Astrocyte (in vitro differentiated cells and primary cell): Measurements from ENCODE around the gene PLXNA3. TPM values are rescaled to one million over a fixed set of nuclear protein-coding genes. Genes with fewer than 3 reads are reported as not detected.
A peak's percentile ranks its signal among the peaks of the same experiment; 100 is the strongest.

Experiments used
- DNase-seq: peaks from one replicate; pipeline ENCODE4 v3.0.0-alpha.2; 2010; ENCODE audit warnings: low read depth
- FAIRE-seq: peaks from 2 replicates; lab custom pipeline; 2011; peaks lifted over from hg19 to GRCh38; lab: Jason Lieb, UNC
- H2AFZ ChIP-seq: 2 replicates; pipeline ENCODE4 v1.6.0; 2012; ENCODE audit warnings: low read depth, low read length, inconsistent platforms
- H3K27ac ChIP-seq: 2 replicates; pipeline ENCODE4 v1.5.1; 2011; ENCODE audit warnings: low read depth, low read length, inconsistent platforms
- H3K27me3 ChIP-seq: 2 replicates; pipeline ENCODE4 v1.6.0; 2011; ENCODE audit warnings: low read length, inconsistent platforms; ENCODE audit not compliant: insufficient read depth
- H3K36me3 ChIP-seq: 2 replicates; pipeline ENCODE4 v1.5.1; 2011; ENCODE audit warnings: low read length, inconsistent platforms; ENCODE audit not compliant: insufficient read depth
- H3K4me1 ChIP-seq: 2 replicates; pipeline ENCODE4 v1.5.1; 2011; ENCODE audit warnings: low read length, inconsistent platforms; ENCODE audit not compliant: insufficient read depth
- H3K4me2 ChIP-seq: 2 replicates; pipeline ENCODE4 v1.6.0; 2012; ENCODE audit warnings: low read length, inconsistent platforms
- H3K4me3 ChIP-seq: 2 replicates; pipeline ENCODE4 v1.5.1; 2011; ENCODE audit warnings: low read depth, mild to moderate bottlenecking, low read length, inconsistent platforms; ENCODE audit not compliant: insufficient read depth
- H3K79me2 ChIP-seq: 2 replicates; pipeline ENCODE4 v1.6.0; 2012; ENCODE audit warnings: mild to moderate bottlenecking, low read length, inconsistent platforms; ENCODE audit not compliant: insufficient read depth
- H3K9ac ChIP-seq: 2 replicates; pipeline ENCODE4 v1.6.0; 2012; ENCODE audit warnings: mild to moderate bottlenecking, low read length, inconsistent platforms
- H3K9me3 ChIP-seq: 2 replicates; pipeline ENCODE4 v1.5.1; 2012; ENCODE audit warnings: low read depth, mild to moderate bottlenecking, low read length, inconsistent platforms; ENCODE audit not compliant: insufficient read depth
- H4K20me1 ChIP-seq: 2 replicates; pipeline ENCODE4 v1.6.0; 2012; ENCODE audit warnings: low read length, inconsistent platforms; ENCODE audit not compliant: insufficient read depth
- H3K27ac Mint-ChIP-seq: one replicate; pipeline ENCODE4 v1.8.0; 2021; ENCODE audit warnings: mild to moderate bottlenecking, mixed read lengths; ENCODE audit not compliant: unreplicated experiment
- H3K27me3 Mint-ChIP-seq: one replicate; pipeline ENCODE4 v1.8.0; 2021; ENCODE audit warnings: low read depth, mixed read lengths; ENCODE audit not compliant: unreplicated experiment
- H3K36me3 Mint-ChIP-seq: one replicate; pipeline ENCODE4 v1.8.0; 2021; ENCODE audit warnings: low read depth, mixed read lengths; ENCODE audit not compliant: unreplicated experiment
- H3K4me1 Mint-ChIP-seq: one replicate; pipeline ENCODE4 v1.8.0; 2021; ENCODE audit warnings: low read depth, mixed read lengths; ENCODE audit not compliant: unreplicated experiment
- H3K4me3 Mint-ChIP-seq: one replicate; pipeline ENCODE4 v1.8.0; 2021; ENCODE audit warnings: mild to moderate bottlenecking, moderate library complexity, mixed read lengths; ENCODE audit not compliant: unreplicated experiment
- H3K9me3 Mint-ChIP-seq: one replicate; pipeline ENCODE4 v1.8.0; 2021; ENCODE audit warnings: mild to moderate bottlenecking, mixed read lengths; ENCODE audit not compliant: unreplicated experiment
- EZH2 ChIP-seq: IDR thresholded peaks from 2 replicates; pipeline ENCODE4 v1.6.1; 2012; ENCODE audit warnings: mild to moderate bottlenecking, low read length, inconsistent platforms; ENCODE audit not compliant: insufficient read depth
- total RNA-seq: library from RNA; stranded (reverse); gene quantifications from 2 replicates; pipeline ENCODE4 v1.2.1, GENCODE V29; 2021
- TF ChIP-seq, protein P1 (sequence below): IDR thresholded peaks from 2 replicates; pipeline ENCODE4 v1.5.1; 2011; ENCODE audit warnings: low read depth, mild to moderate bottlenecking, inconsistent platforms, low read length, moderate library complexity; ENCODE audit not compliant: insufficient read depth

The PLXNA3 gene
- total RNA-seq, 1 donor from 2014 or later, result 117 TPM

DNA sequence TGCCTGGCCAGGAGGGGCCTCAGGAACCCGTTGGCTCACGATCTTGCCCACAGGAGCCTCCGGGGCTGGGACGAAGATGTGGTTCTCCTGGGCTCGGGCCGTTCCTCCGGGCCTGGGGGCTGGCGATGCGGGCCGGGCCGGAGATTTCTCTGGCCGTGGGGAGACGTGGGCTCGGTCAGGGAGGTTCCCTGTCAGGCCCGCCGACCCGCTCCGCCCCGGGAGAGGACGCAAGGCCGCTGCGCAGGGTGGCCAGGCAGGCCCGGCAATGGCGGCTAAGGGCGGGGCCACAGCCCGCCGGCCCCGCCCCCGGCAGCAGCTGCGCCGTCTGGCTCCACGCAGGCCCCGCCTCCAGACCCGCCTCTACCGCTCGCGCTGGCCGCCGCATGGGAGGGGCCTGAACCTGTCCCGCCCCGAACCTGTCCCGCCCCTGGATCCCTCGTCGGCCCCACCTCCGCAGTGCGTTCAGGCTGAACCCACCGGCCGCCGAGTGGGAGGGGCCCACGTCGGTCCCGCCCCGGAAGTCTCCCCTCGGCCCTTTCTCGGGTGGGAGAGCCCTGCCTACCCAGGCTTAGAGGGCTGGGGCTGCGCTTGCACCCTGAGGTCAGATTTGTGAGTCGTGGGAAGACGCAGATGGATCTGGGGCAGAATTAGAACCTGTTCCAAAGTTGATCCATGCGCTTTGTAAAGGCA, 58.0 kb downstream of the PLXNA3 start, which contains the start of gene FAM3A:
FAM3A (minus strand) TSS at position 267 of the 690 bp plus-strand sequence. CDS start 460 bp downstream, outside the sequence.
- H3K27ac ChIP-seq, result peak within 1 kb of the TSS; percentile 76
- H3K9ac ChIP-seq, result peak within 1 kb of the TSS; percentile 87
- H3K4me1 ChIP-seq, result peaks cover 10% of the 10 kb centered on the region
- peaks cover 7% of the 10 kb centered on the region for H3K79me2 ChIP-seq
- H3K4me1 Mint-ChIP-seq, result peaks cover 5% of the 10 kb centered on the region
- peak within 1 kb of the TSS; percentile 95 for H3K4me2 ChIP-seq
- no peaks in the 10 kb centered on the region for H3K27me3 ChIP-seq
- H4K20me1 ChIP-seq, result no peaks in the 10 kb centered on the region
- no peaks in the 10 kb centered on the region for H3K27me3 Mint-ChIP-seq
- peak within 1 kb of the TSS; percentile 67 for H3K4me3 ChIP-seq
- FAIRE-seq (peak; percentile 82), DNase-seq (peak; percentile 60)
- no peaks in the 10 kb centered on the region for H3K36me3 ChIP-seq
- no peaks in the 10 kb centered on the region for H3K9me3 ChIP-seq
- H3K9me3 Mint-ChIP-seq, result no peaks in the 10 kb centered on the region
- peak within 1 kb of the TSS; percentile 87 for H3K27ac Mint-ChIP-seq
- peak within 1 kb of the TSS; percentile 86 for H2AFZ ChIP-seq
- H3K4me3 Mint-ChIP-seq, result peak within 1 kb of the TSS; percentile 84
- no peak for TF ChIP-seq EZH2
- TF ChIP-seq, protein P1, sequence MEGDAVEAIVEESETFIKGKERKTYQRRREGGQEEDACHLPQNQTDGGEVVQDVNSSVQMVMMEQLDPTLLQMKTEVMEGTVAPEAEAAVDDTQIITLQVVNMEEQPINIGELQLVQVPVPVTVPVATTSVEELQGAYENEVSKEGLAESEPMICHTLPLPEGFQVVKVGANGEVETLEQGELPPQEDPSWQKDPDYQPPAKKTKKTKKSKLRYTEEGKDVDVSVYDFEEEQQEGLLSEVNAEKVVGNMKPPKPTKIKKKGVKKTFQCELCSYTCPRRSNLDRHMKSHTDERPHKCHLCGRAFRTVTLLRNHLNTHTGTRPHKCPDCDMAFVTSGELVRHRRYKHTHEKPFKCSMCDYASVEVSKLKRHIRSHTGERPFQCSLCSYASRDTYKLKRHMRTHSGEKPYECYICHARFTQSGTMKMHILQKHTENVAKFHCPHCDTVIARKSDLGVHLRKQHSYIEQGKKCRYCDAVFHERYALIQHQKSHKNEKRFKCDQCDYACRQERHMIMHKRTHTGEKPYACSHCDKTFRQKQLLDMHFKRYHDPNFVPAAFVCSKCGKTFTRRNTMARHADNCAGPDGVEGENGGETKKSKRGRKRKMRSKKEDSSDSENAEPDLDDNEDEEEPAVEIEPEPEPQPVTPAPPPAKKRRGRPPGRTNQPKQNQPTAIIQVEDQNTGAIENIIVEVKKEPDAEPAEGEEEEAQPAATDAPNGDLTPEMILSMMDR, result no peak
- peaks cover 2% of the 10 kb centered on the region for H3K36me3 Mint-ChIP-seq

DNA sequence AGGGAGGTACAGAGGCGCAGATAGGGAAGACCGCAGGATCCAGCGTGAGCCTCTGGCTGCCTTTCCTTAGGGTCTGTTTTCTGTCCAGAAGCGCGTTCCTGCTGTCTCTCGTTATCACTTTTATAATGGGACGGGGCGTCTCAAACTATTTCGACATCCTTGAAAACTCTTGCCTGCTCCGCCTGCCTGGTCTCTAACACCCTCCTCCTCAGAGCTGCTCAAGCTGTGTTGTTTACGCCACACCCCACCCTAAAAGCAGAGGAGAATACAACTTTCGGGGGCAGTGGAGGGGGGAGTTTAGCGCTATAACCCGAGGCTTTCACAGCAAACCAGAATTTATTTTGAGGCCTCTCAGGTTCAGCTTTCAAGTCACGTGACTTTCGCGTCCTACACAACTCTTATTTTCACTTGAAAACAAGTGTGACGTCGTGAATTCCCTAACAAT, 58.6 kb downstream of the PLXNA3 start:
- DNase-seq (peak; percentile 42), FAIRE-seq (no peak)
- no peak for TF ChIP-seq EZH2
- TF ChIP-seq, protein P1, result no peak
- Histone ChIP-seq H3K36me3 (no peaks in the 10 kb centered on the region), H3K4me2 (peak overlapping the region; percentile 95), H3K27me3 (no peaks in the 10 kb centered on the region), H3K4me1 (peaks cover 10% of the 10 kb centered on the region), H3K9me3 (no peaks in the 10 kb centered on the region), H3K9ac (peak overlapping the region; percentile 75), H3K27ac (peak overlapping the region; percentile 55), H3K79me2 (peaks cover 7% of the 10 kb centered on the region), H2AFZ (peak overlapping the region; percentile 86), H3K4me3 (peak overlapping the region; percentile 64), H4K20me1 (no peaks in the 10 kb centered on the region)
- Mint-ChIP-seq H3K4me1 (peaks cover 5% of the 10 kb centered on the region), H3K27ac (peak overlapping the region; percentile 87), H3K9me3 (no peaks in the 10 kb centered on the region), H3K36me3 (peaks cover 2% of the 10 kb centered on the region), H3K27me3 (no peaks in the 10 kb centered on the region), H3K4me3 (peak overlapping the region; percentile 74)
